Stimulated activated CD8-positive, alpha-beta memory T cell treated with anti-CD3 and anti-CD28 coated beads, Interleukin-7, amount 100 ng/mL, for 24 hours (primary cell): ENCODE results near the gene CNTN4.
"Not testable (repeated sequence)": the region's sequence is repeated elsewhere in the genome, so short reads cannot be mapped to it uniquely, and the experiment has no call there.

Experiments
- DNase-seq: peaks from one replicate; pipeline ENCODE4 v3.0.0-alpha.2; 2020; ENCODE audit warnings: low read depth

The CNTN4 gene

GRCh38 chr3:2516762-2517441 lies 418.2 kb downstream of the CNTN4 start:
- no peak for DNase-seq

GRCh38 chr3:2517500-2518172 lies 419.0 kb downstream of the CNTN4 start:
- no peak for DNase-seq

DNA sequence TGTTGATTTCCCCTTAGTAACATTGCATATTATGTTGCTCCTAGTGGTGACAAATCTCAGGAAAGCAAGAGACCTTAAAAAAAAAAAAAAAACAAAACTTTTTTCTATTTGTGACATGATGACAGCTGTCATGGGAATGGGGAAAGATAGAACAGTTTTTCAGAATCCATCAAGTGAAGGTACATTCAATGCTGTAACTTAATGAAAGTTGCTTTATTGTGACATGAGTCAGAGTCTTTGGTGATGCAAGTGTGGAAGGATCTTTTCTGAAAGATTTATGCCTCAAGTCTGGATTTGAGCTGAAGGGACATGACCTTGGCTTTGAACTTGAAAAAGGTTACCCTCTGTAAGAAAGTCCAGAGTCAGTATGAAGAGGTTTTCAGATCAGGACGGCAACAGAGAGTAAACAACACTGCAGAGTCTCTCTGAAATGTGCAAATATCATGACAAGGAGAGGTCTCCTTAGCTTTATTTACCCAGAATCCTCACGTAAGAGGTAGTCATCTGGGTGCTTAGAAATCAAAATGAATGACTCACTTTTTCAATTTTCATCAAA lies 424.7 kb downstream of the CNTN4 start:
- no peak for DNase-seq

- no peak for DNase-seq
These were observed 427.3 kb downstream of the CNTN4 start for GRCh38 chr3:2525968-2526367.

GRCh38 chr3:2526926-2527325 lies 428.3 kb downstream of the CNTN4 start:
- DNase-seq = no peak

DNA sequence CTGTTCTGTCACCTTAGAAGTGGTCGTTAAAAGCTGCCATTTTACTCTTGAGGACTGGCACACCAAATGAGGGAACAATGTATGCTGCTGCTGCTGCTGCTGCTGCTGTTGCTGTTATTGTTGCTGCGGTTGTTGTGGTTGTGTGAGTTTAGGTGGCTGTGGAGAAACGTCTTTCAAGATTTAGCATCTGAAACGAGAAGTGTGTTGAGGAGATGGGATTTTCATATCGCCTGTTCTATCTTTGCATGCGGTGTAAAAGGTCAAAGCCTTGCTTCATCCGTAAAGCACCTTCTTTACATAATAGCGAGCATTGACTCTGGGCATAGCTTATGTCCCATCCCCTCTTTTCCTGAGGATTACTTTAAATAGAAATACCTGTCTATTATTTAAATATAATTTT lies 428.7 kb downstream of the CNTN4 start:
- not testable (repeated sequence) for DNase-seq

DNA sequence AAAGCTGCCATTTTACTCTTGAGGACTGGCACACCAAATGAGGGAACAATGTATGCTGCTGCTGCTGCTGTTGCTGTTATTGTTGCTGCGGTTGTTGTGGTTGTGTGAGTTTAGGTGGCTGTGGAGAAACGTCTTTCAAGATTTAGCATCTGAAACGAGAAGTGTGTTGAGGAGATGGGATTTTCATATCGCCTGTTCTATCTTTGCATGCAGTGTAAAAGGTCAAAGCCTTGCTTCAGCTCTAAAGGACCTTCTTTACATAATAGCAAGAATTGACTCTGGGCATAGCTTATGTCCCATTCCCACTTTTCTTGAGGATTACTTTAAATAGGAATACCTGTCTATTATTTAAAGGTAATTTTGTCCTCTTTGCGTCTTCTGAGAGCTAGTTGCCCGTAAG lies 436.1 kb downstream of the CNTN4 start:
- not testable (repeated sequence) for DNase-seq

GRCh38 chr3:2535206-2535605 lies 436.5 kb downstream of the CNTN4 start:
- DNase-seq = no peak

DNA sequence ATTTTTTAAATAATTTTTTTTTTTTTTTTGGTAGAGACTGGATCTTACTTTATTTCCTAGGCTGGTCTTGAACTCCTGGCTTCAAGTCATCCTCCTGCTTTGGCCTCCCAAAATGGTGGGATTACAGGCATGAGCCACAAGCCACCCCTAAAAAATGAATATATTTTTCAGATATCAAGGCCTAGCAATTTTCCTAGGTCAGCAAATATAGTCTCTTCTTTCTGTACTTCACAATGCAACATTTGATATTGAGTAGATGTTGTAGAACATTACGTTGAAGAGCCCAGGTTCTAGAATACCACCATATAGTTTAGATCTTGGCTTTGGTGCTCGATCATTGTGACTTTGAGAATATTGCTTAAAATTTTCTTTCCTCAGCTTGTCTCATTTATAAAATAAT lies 437.9 kb downstream of the CNTN4 start:
- no peak for DNase-seq

DNA sequence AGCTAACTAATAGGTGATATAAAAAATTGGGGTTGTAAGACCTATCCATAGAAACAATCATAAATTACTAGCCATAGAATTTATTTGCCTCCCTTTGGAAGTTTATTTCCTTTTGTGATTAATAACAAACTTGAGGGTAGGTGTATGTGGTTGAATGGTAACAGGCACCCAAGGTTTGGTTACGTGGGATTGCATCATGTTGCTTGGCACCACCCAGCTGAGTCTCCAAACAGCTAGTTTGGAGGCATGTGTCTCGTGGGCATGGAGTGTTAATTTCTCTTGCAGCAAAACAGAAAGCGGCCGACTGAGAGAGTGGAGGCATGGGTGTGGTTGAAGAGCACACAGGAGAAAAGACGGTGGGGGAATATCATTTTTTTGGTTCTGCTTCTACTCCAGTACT lies 441.4 kb downstream of the CNTN4 start:
- no peak for DNase-seq

GRCh38 chr3:2543247-2543646 lies 444.6 kb downstream of the CNTN4 start:
- DNase-seq = no peak

- no peak for DNase-seq
These were observed 445.5 kb downstream of the CNTN4 start for GRCh38 chr3:2544212-2544611.

DNA sequence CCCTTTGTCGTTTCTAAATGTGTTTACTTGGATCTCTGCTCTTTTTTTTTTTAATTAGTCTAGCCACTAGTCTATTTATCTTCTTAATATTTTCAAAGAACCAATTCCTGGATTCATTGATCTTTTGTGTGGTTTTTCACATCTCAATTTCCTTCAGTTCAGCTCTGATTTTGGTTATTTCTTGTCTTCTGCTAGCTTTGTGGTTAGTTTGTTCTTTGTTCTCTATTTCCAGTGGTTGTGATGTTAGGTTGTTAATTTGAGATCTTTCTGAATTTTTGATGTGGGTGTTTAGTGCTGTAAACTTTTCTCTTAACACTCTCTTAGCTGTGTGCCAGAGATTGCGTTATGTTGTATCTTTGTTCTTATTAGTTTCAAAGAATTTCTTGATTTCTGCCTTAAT lies 446.1 kb downstream of the CNTN4 start:
- no peak for DNase-seq

DNA sequence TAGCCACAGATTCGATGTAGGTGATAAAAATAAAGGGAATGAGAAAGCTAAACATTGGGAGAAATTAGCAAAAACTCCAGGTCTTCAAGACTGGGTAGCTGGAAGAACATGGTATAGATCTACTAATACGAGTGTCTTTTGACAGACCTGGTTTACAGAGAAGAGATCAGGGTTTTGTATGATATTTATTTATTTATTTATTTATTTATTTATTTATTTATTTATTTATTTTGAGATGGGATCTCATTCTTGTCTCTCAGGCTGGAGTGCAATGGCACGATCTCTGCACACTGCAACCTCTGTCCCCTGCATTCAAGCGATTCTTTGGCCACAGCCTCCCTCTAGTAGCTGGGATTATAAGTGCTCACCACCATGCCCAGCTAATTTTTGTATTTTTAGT lies 448.4 kb downstream of the CNTN4 start:
- DNase-seq = no peak

GRCh38 chr3:2554656-2555055 lies 456.0 kb downstream of the CNTN4 start:
- DNase-seq = no peak

DNA sequence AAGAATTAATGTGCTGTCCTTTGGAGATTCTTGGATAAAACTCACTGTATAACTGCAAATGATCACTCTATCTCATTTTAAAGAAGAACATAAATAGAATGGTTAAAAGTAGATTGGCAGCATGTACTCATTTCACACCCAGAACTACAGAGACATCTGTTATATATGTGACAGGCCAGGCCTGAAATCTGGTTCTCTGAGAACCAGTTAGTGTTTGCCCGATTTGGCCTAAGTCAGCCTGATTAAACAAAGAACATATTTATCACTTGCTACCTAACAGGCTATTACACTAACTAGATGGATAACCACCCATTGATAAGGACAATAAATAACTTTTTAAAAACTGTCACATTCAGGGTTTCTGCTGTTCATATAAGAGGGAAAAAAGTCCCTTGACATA lies 460.1 kb downstream of the CNTN4 start:
- DNase-seq = no peak

GRCh38 chr3:2567451-2567850 lies 468.8 kb downstream of the CNTN4 start:
- DNase-seq = no peak

DNA sequence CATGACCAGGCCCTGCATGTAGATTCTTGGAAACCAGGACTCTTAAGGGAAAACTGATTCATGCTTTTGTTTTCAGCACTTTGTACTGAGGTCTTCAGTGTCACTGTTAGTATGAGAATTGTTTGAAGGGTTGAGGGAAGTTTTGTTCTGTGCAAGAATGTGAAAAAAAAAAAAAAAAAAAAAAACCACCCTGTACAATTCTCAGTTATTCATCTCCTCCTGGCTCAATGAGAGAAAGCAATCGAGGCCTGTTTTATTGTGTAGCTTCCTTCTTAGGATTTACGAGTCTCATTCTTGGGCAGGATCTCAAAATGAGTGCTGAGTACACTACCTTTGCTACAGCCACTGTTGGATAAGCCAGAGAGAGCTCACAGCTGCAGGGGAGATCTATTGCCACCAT lies 469.5 kb downstream of the CNTN4 start:
- no peak for DNase-seq

GRCh38 chr3:2568929-2569328 lies 470.3 kb downstream of the CNTN4 start:
- no peak for DNase-seq

GRCh38 chr3:2577571-2577970 lies 478.9 kb downstream of the CNTN4 start:
- DNase-seq = no peak

GRCh38 chr3:2578560-2578959 lies 479.9 kb downstream of the CNTN4 start:
- no peak for DNase-seq

GRCh38 chr3:2579206-2579605 lies 480.5 kb downstream of the CNTN4 start:
- no peak for DNase-seq

DNA sequence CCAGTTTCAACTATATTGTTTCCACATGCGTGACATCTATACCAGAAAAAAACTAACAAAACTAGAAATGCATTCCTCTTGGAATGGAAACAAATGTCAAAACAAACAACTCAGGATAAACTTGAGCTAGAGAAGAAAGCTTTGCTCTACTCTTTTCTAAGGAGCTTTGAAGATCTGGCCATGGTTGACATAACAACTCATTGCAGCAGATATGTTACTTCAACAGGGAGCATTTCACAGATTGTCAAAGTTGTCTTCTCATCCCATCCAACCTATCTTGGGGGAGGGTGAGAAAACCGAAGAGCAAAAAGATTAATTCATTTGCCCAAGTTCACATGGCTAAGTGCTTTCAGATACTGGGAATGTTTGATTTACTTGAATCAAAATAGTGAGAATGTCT lies 484.4 kb downstream of the CNTN4 start:
- no peak for DNase-seq
